WTC11 (cell line): ENCODE results near the gene RPS6KA5. TPM values are rescaled to one million over a fixed set of nuclear protein-coding genes. Genes with fewer than 3 reads are reported as not detected.

Experiments used
- ATAC-seq: fragments of 200-7000 bp; cut with Tn5 transposase; 2 replicates; pipeline ENCODE4 v1.10.0; 2021; ENCODE audit warnings: mild to moderate bottlenecking, moderate library complexity
- CTCF ChIA-PET: fragments of 300-600 bp; sonication (Branson Sonifier 250); formaldehyde crosslinking; loops from one replicate; lab custom pipeline; 2021; ENCODE audit warnings: antibody characterized with exemption; lab: Charles Lee
- POLR2A ChIA-PET: fragments of 350-600 bp; sonication (Branson Sonifier 250); formaldehyde crosslinking; loops from one replicate; lab custom pipeline; 2021; ENCODE audit warnings: antibody characterized with exemption; lab: Charles Lee
- DNase-seq: peaks from one replicate; pipeline ENCODE4 v3.0.0; 2021; ENCODE audit warnings: low spot score
- H3K27ac Mint-ChIP-seq: 2 replicates; pipeline ENCODE4 v1.8.0; 2021; ENCODE audit warnings: mixed read lengths
- H3K27me3 Mint-ChIP-seq: 2 replicates; pipeline ENCODE4 v1.8.0; 2021; ENCODE audit warnings: low read depth, mild to moderate bottlenecking, moderate library complexity, mixed read lengths
- H3K36me3 Mint-ChIP-seq: 2 replicates; pipeline ENCODE4 v1.8.0; 2021; ENCODE audit warnings: mixed read lengths
- H3K4me1 Mint-ChIP-seq: 2 replicates; pipeline ENCODE4 v1.8.0; 2022; ENCODE audit warnings: mixed read lengths
- H3K4me3 Mint-ChIP-seq: 2 replicates; pipeline ENCODE4 v1.8.0; 2021; ENCODE audit warnings: mild to moderate bottlenecking, moderate library complexity, mixed read lengths
- H3K9me3 Mint-ChIP-seq: 2 replicates; pipeline ENCODE4 v1.8.0; 2021; ENCODE audit warnings: mixed read lengths
- ARID4B ChIP-seq: sonication (generic); formaldehyde crosslinking; IDR thresholded peaks from 2 replicates; pipeline ENCODE4 v1.8.0; 2023; ENCODE audit warnings: missing genetic modification reagents, mild to moderate bottlenecking, borderline replicate concordance
- ATF1 ChIP-seq: sonication (generic); formaldehyde crosslinking; IDR thresholded peaks from 2 replicates; pipeline ENCODE4 v1.8.1; 2023; ENCODE audit warnings: mild to moderate bottlenecking, moderate library complexity, missing genetic modification reagents
- E2F4 ChIP-seq: sonication (generic); formaldehyde crosslinking; IDR thresholded peaks from 2 replicates; pipeline ENCODE4 v1.8.1; 2022; ENCODE audit warnings: low read depth, mild to moderate bottlenecking, moderate library complexity, missing genetic modification reagents, borderline replicate concordance
- ELF4 ChIP-seq: sonication (generic); formaldehyde crosslinking; IDR thresholded peaks from 2 replicates; pipeline ENCODE4 v1.8.1; 2022; ENCODE audit warnings: low read depth, mild to moderate bottlenecking, moderate library complexity, missing genetic modification reagents
- GRHL2 ChIP-seq: fragments of 250-450 bp; sonication (Bioruptor Pico); IDR thresholded peaks from 2 replicates; pipeline ENCODE4 v1.8.0; 2022; ENCODE audit warnings: mild to moderate bottlenecking, moderate library complexity; ENCODE audit not compliant: insufficient replicate concordance, severe bottlenecking
- GTF2I ChIP-seq: fragments of 250-450 bp; sonication (Bioruptor Pico); conservative IDR thresholded peaks from 2 replicates; pipeline ENCODE4 v1.4.0; 2021; ENCODE audit warnings: mild to moderate bottlenecking
- JUN ChIP-seq: sonication (generic); formaldehyde crosslinking; IDR thresholded peaks from 2 replicates; pipeline ENCODE4 v1.8.0; 2023; ENCODE audit warnings: mild to moderate bottlenecking, missing genetic modification reagents
- KAT7 ChIP-seq: sonication (generic); formaldehyde crosslinking; IDR thresholded peaks from 2 replicates; pipeline ENCODE4 v1.8.1; 2023; ENCODE audit warnings: missing genetic modification reagents, mild to moderate bottlenecking, borderline replicate concordance
- MAX ChIP-seq: sonication (generic); formaldehyde crosslinking; IDR thresholded peaks from 2 replicates; pipeline ENCODE4 v1.8.0; 2022; ENCODE audit warnings: mild to moderate bottlenecking, missing genetic modification reagents
- MYBL2 ChIP-seq: sonication (generic); formaldehyde crosslinking; IDR thresholded peaks from 2 replicates; pipeline ENCODE4 v1.8.1; 2023; ENCODE audit warnings: mild to moderate bottlenecking, moderate library complexity, missing genetic modification reagents
- NFATC4 ChIP-seq: fragments of 250-450 bp; sonication (Bioruptor Pico); IDR thresholded peaks from 2 replicates; pipeline ENCODE4 v1.9.0; 2021; ENCODE audit warnings: mild to moderate bottlenecking
- NR2C2 ChIP-seq: sonication (generic); formaldehyde crosslinking; IDR thresholded peaks from 2 replicates; pipeline ENCODE4 v1.8.0; 2022; ENCODE audit warnings: mild to moderate bottlenecking, missing genetic modification reagents
- PREB ChIP-seq: sonication (generic); formaldehyde crosslinking; IDR thresholded peaks from 2 replicates; pipeline ENCODE4 v1.8.1; 2022; ENCODE audit warnings: mild to moderate bottlenecking, missing genetic modification reagents, moderate library complexity, borderline replicate concordance
- RORB ChIP-seq: fragments of 250-450 bp; sonication (Bioruptor Pico); IDR thresholded peaks from 2 replicates; pipeline ENCODE4 v1.9.0; 2021; ENCODE audit warnings: mild to moderate bottlenecking
- SMAD3 ChIP-seq: sonication (generic); formaldehyde crosslinking; IDR thresholded peaks from 2 replicates; pipeline ENCODE4 v1.8.0; 2022; ENCODE audit warnings: missing genetic modification reagents, mild to moderate bottlenecking, borderline replicate concordance
- ZBTB21 ChIP-seq: sonication (generic); formaldehyde crosslinking; IDR thresholded peaks from 2 replicates; pipeline ENCODE4 v1.8.1; 2023; ENCODE audit warnings: mild to moderate bottlenecking, missing genetic modification reagents, borderline replicate concordance
- ZNF232 ChIP-seq: sonication (generic); formaldehyde crosslinking; IDR thresholded peaks from 2 replicates; pipeline ENCODE4 v1.8.0; 2022; ENCODE audit warnings: mild to moderate bottlenecking, missing genetic modification reagents
- ZNF263 ChIP-seq: sonication (generic); formaldehyde crosslinking; IDR thresholded peaks from 2 replicates; pipeline ENCODE4 v1.8.1; 2022; ENCODE audit warnings: low read depth, mild to moderate bottlenecking, moderate library complexity, missing genetic modification reagents
- ZNF317 ChIP-seq: sonication (generic); formaldehyde crosslinking; IDR thresholded peaks from 2 replicates; pipeline ENCODE4 v1.8.1; 2023; ENCODE audit warnings: low read depth, mild to moderate bottlenecking, moderate library complexity, missing genetic modification reagents, borderline replicate concordance
- ZNF396 ChIP-seq: fragments of 250-450 bp; sonication (Bioruptor Pico); IDR thresholded peaks from 2 replicates; pipeline ENCODE4 v1.8.0; 2021; ENCODE audit warnings: mild to moderate bottlenecking, moderate library complexity, borderline replicate concordance
- ZNF416 ChIP-seq: fragments of 250-450 bp; sonication (Bioruptor Pico); IDR thresholded peaks from 2 replicates; pipeline ENCODE4 v1.9.0; 2021; ENCODE audit warnings: mild to moderate bottlenecking, inconsistent platforms
- ZNF671 ChIP-seq: fragments of 250-450 bp; sonication (Bioruptor Pico); IDR thresholded peaks from 2 replicates; pipeline ENCODE4 v1.8.0; 2021; ENCODE audit warnings: mild to moderate bottlenecking
- total RNA-seq: library from RNA; stranded (reverse); gene quantifications from 3 replicates; pipeline ENCODE4 v1.2.3, GENCODE V29; 2021
- TF ChIP-seq, protein P1 (sequence below): sonication (generic); formaldehyde crosslinking; IDR thresholded peaks from 2 replicates; pipeline ENCODE4 v1.8.1; 2023; ENCODE audit warnings: mild to moderate bottlenecking, missing genetic modification reagents, moderate library complexity
- TF ChIP-seq, protein P2 (sequence below): fragments of 250-450 bp; sonication (Bioruptor Pico); IDR thresholded peaks from 2 replicates; pipeline ENCODE4 v1.9.0; 2021; ENCODE audit warnings: moderate library complexity, mild to moderate bottlenecking, inconsistent platforms, borderline replicate concordance

RPS6KA5 gene
- total RNA-seq, 1 experiment from 2014 or later, result 5.2 TPM

- no peak for TF ChIP-seq E2F4
- no peak for TF ChIP-seq KAT7
- TF ChIP-seq RORB (CRISPR knock-in tag), result no peak
- no peak for TF ChIP-seq MYBL2
- no peak for TF ChIP-seq ELF4 (CRISPR knock-in tag)
- TF ChIP-seq, all 79 proteins: peak for 0
Observed at GRCh38 chr14:90803249-90803648, 257.2 kb downstream of the RPS6KA5 start (continued).

DNA sequence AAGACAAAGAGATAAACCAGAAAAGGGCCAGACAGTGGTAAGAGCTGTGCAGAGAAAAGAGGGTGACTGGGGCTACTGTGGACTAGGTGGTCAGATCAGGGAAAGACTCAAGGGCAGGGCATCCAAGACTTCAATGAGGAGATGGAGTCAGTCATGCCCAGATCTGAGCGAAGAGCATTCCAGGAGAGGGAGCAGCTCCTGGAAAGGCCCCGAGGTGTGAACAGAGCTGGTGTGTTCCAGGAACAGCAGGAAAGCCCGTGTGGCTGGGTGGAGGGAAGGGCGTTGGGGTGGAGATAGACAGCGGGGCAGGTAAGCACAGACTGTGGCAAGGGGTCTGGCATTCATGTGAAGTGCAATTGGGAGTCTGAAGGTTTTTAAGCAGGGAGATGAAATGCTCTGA is 261.0 kb downstream of the RPS6KA5 start:
- no peaks in the 10 kb centered on the region for H3K27me3 Mint-ChIP-seq
- DNase-seq (no peak), ATAC-seq (no peak)
- H3K4me3 Mint-ChIP-seq, result no peak overlapping the region
- H3K36me3 Mint-ChIP-seq, result no peaks in the 10 kb centered on the region
- CTCF ChIA-PET, result interaction anchor here (0.9 to 1.6 kb wide), 2 partner anchors 14 to 18 kb away, joined by 3 to 4 read pairs; no protein-coding TSS in a partner anchor
- POLR2A ChIA-PET, result no interaction called here
- peaks cover 19% of the 10 kb centered on the region for H3K4me1 Mint-ChIP-seq
- no peaks in the 10 kb centered on the region for H3K9me3 Mint-ChIP-seq
- no peak overlapping the region for H3K27ac Mint-ChIP-seq
- TF ChIP-seq ZNF416 (CRISPR knock-in tag) (no peak), MYBL2 (no peak), KAT7 (no peak), ATF1 (CRISPR knock-in tag) (no peak), ZNF263 (CRISPR knock-in tag) (no peak), NFATC4 (CRISPR knock-in tag) (no peak), ZNF232 (CRISPR knock-in tag) (no peak)

DNA sequence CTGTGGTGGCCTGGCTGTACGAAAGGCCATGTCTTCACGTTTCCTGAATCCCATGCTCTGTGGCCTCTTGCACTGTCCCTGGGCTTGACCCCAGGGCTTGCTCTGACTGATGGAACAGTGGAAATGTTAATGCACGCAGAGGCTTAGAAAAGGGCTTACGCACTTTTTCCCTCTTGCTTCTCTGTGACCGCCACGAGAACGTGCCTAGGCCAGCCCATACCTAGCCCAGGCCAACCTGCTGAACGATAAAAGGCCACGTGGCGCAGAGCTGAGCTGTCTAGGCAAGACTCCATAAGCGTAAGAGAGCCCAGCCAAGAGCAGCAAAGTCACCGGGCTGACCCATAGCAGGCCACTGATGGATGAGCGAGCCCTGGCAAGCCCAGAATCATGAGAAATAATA is 262.5 kb downstream of the RPS6KA5 start:
- CTCF ChIA-PET, result interaction anchor here (0.7 to 1.6 kb wide), 2 partner anchors 19 to 375 kb away, joined by 3 to 4 read pairs; no protein-coding TSS in a partner anchor
- Mint-ChIP-seq H3K36me3 (no peaks in the 10 kb centered on the region), H3K9me3 (no peaks in the 10 kb centered on the region), H3K27ac (peak overlapping the region; percentile 72), H3K27me3 (no peaks in the 10 kb centered on the region), H3K4me1 (peaks cover 7% of the 10 kb centered on the region), H3K4me3 (no peak overlapping the region)
- TF ChIP-seq ZNF396 (CRISPR knock-in tag) (no peak), ZNF671 (CRISPR knock-in tag) (no peak), GTF2I (CRISPR knock-in tag) (no peak), SMAD3 (CRISPR knock-in tag) (no peak), PREB (no peak), MAX (CRISPR knock-in tag) (no peak), NR2C2 (CRISPR knock-in tag) (no peak), GRHL2 (no peak), JUN (CRISPR knock-in tag) (no peak), ZBTB21 (no peak), ZNF317 (CRISPR knock-in tag) (no peak), RORB (CRISPR knock-in tag) (no peak), NFATC4 (CRISPR knock-in tag) (no peak), ARID4B (CRISPR knock-in tag) (no peak)
- TF ChIP-seq, protein P1, sequence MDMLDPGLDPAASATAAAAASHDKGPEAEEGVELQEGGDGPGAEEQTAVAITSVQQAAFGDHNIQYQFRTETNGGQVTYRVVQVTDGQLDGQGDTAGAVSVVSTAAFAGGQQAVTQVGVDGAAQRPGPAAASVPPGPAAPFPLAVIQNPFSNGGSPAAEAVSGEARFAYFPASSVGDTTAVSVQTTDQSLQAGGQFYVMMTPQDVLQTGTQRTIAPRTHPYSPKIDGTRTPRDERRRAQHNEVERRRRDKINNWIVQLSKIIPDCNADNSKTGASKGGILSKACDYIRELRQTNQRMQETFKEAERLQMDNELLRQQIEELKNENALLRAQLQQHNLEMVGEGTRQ (CRISPR knock-in tag), result no peak
- TF ChIP-seq, protein P2, sequence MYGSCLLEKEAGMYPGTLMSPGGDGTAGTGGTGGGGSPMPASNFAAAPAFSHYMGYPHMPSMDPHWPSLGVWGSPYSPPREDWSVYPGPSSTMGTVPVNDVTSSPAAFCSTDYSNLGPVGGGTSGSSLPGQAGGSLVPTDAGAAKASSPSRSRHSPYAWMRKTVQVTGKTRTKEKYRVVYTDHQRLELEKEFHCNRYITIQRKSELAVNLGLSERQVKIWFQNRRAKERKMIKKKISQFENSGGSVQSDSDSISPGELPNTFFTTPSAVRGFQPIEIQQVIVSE (CRISPR knock-in tag), result no peak
- POLR2A ChIA-PET, result no interaction called here
- ATAC-seq, result no peak
- no peak for DNase-seq
